ENCODE data around the gene PCDHGA1. TPM values are rescaled to one million over a fixed set of nuclear protein-coding genes. Genes with fewer than 3 reads are reported as not detected.
A peak's percentile ranks its signal among the peaks of the same experiment; 100 is the strongest.

Gene PCDHGA1
- total and polyA plus RNA-seq, 9 of the 15 experiments (the other 6 are each of a cell fraction or from before 2014, with no cell fraction given), result 0.05 to 0.26 (median 0.18) TPM; not detected in 2

- TF ChIP-seq ATF4 (CRISPR knock-in tag; IDR thresholded peaks at IDR 0.05) (no peak), ZNF174 (CRISPR knock-in tag; IDR thresholded peaks at IDR 0.05) (no peak), REST (IDR thresholded peaks at IDR 0.05; ENCODE audit: borderline replicate concordance) (peak; percentile 63; the same call in 1 of the 2 replicates), REST (CRISPR knock-in tag; IDR thresholded peaks at IDR 0.05; ENCODE audit: low read depth) (no peak), ARHGAP35 (IDR thresholded peaks at IDR 0.05; ENCODE audit: partially characterized antibody) (no peak), ZNF239 (CRISPR knock-in tag; IDR thresholded peaks at IDR 0.05) (no peak), HMG20B (CRISPR knock-in tag; IDR thresholded peaks at IDR 0.05) (no peak), ZBTB8A (IDR thresholded peaks at IDR 0.05; ENCODE audit: partially characterized antibody) (no peak), RFX7 (CRISPR knock-in tag; IDR thresholded peaks at IDR 0.05) (no peak), RB1 (IDR thresholded peaks at IDR 0.05; ENCODE audit: low read depth) (0 out of 2 replicates have a peak, but pooled peaks have one; percentile 37), MNT (conservative IDR thresholded peaks at IDR 0.05) (no peak), ZBTB33 (CRISPR knock-in tag; IDR thresholded peaks at IDR 0.05) (peak; percentile 95), SIRT6 (IDR thresholded peaks at IDR 0.05; ENCODE audit: low read depth, low read length) (no peak), POLR2AphosphoS2 (IDR thresholded peaks at IDR 0.05; ENCODE audit: low read length) (no peak; the same call in 1 of the 2 replicates), MAZ (CRISPR knock-in tag; conservative IDR thresholded peaks at IDR 0.05 in 1 of 2, IDR thresholded peaks at IDR 0.05 in 1 of 2) (no peak), PCBP2 (IDR thresholded peaks at IDR 0.05; ENCODE audit: low read depth, low read length, poor library complexity, severe bottlenecking) (no peak)
These were observed 182.1 kb downstream of the PCDHGA1 start (continued) for GRCh38 chr5:141512390-141512910.

Measured in K562 (cell line).